ENCODE measurements around the gene RAB40B.

DNA sequence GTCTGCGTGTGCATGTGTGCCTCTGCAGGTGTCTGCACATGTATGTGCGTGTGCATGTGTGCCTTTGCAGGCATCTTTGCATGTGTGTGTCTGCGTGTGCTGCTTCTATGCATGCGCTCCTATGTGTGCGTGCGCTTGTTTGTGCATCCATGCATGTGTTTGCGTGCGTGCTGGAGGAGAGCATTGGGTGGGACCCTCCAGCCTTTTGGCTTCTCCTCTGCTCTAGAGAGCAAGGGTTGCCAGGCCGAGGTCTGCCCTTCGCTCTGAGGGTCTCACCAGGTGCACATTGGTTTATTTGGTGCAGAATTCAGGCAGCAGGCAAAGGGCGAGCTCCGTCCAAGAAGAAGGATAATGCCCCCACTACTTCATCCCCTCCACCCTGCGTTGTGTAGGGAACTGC is 1.1 kb upstream of the RAB40B start:
- no peak for TF ChIP-seq POLR2AphosphoS5 (IDR thresholded peaks at IDR 0.05; ENCODE audit: low read depth, low read length)
- TF ChIP-seq POLR2A (IDR thresholded peaks at IDR 0.05; ENCODE audit: low read depth, low read length): no peak
- TF ChIP-seq POU2F2 (IDR thresholded peaks at IDR 0.05; ENCODE audit: low read depth, low read length): no peak
- TF ChIP-seq TAF1 (IDR thresholded peaks at IDR 0.05; ENCODE audit: low read depth, low read length): no peak

All from GM12891 (cell line).